ENCODE results near the gene FOXO1. TPM values are rescaled to one million over a fixed set of nuclear protein-coding genes. Genes with fewer than 3 reads are reported as not detected.

The FOXO1 gene
- total RNA-seq, 2 experiments from 2014 or later = 26.9 to 28.1 TPM

DNA sequence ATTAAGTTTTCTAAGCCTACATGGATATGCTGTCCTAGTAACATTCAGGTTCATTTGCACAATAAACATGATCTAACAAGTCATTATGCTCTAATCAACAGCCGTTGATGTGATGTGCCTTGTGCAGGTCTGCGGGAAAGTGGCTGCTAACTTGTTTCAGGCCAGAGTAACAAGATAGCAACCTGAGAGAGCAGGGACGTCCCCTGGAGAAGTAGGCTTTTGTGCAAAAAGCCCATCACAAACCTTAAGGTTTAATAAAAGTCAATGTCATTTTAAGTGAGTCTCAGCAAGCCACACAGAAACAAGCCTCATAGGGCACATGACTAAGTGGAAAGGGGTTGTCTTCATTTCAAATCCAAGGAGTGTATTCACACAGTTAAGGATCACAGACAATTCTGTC, 17.6 kb downstream of the FOXO1 start:
- ChIA-PET CTCF (no interaction called here), POLR2A (no interaction called here)

DNA sequence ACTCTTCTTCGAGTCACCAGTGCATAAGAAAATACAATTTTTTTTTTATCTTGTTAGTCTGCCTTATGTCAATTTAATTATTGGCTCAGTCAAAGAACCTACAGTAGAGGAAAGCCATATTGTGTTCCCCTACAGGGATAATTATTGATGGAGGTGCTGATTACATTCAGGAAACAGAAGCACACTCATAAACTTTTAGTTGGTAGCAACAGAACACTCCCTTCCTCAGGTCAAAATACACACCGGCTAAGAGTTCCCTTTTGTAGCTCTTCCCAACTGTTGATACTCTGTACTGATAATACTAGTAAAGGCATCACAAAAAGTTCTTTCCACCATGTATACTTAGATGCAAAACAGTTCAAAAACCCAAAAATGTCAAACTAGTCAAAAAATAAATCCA, 18.4 kb downstream of the FOXO1 start:
- POLR2A ChIA-PET = interaction anchor here (0.6 to 1.0 kb wide), 3 partner anchors 18 to 393 kb away, joined by 4 read pairs; no protein-coding TSS in a partner anchor
- CTCF ChIA-PET = no interaction called here

DNA sequence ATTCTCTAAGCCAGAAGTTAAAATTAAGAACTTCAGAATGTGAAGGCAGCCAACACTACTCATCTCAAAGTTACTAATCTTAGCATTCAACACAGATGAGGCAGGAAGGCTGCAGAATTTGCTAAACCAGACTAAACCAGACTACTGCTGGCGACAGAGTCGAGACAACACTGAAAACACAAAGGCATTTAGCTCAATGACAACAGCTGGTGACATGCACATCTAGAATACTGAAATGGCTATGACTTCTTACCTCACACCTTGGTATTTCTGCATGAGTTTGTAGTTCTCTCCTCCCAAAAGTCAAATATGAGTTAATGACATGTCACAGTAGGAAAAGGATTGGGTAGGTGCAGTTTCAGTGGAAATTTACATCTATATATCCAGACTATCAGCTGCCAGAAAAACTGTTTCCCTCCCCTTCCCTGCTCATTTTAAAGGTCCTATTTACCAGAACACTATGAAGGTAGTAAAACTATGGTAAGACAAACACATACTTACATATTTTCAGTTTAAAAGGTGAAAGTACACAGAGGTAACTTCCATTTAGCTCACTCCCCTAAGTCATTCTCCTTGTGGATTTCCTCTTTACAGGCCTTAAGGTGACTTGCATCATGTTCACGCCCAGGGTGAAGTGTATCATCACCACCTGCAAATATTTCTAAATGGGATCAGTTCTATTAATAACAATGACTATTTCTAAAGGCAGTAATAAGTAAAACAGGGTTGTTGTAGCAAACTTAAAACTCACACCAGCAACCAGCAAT, 21.4 kb downstream of the FOXO1 start:
- CTCF ChIA-PET = no interaction called here
- POLR2A ChIA-PET = no interaction called here

DNA sequence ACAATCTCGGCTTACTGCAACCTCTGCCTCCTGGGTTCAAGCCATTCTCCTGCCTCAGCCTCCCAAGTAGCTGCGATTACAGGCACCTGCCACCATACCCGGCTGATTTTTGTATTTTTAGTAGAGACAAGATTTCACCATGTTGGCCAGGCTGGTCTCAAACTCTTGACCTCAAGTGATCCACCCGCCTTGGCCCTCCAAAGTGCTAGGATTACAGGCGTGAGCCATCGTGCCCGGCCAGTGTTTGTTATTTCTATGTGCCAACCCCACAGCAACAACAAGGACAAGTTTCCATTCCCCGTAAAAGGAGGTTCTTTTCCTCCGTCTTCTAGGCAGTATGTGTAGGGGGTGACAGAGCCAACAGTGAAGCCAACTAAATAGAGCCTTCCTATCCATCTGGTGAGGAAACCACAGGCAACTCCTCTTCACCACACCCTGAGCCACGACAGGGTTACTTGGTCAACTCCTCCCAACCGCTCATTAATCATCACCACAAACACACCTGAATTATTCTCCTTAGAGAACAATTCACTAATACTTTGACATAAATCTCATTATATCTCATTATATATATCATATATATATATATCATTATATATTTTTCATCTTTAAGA, 25.5 kb downstream of the FOXO1 start:
- CTCF ChIA-PET = interaction anchor here (1.4 kb wide), 1 partner anchor 27 kb away, joined by 4 read pairs; no protein-coding TSS in a partner anchor
- POLR2A ChIA-PET = no interaction called here

DNA sequence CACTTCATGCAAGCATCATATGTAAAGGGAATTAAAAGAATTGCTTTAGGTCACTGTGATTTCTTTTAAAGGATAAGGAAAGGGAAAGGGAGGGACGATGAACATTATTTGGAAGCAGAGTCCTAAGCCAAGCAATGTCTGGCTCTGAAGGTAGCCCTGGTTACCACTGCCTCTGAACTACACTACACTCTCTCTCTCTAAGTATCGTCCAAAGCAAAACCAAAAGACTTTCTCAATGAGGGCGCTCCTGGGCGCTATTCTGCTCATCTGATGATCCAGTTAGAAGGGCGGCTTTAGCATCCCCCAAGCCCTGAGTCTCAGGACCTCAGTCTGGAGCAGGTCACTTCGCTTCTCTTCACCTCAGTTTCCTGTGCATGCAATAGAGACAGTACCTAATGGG, 26.2 kb downstream of the FOXO1 start:
- CTCF ChIA-PET = interaction anchor here (1.4 kb wide), 1 partner anchor 28 kb away, joined by 4 read pairs; no protein-coding TSS in a partner anchor
- POLR2A ChIA-PET = no interaction called here

DNA sequence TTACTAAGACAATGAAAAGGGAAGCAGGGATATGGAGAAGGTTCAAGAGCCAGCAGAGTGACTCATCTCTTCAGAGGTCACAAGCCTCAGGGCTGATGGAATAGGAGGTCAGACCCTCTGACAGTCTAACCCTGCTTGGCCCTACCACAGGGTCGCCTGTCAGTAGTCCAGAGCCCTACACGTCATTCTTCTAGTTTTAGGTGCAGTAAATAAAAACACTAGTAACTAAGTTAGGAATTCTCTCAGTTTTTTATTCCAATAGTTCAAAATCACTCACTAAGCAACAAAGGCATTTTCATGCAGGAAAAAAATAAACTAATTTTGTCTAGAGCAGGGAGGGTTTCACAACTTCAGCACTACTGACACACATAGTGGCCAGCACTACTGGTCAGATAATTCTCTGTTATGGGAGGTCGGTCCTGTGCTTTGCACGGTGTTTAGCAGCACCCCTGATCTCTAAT, 27.2 kb downstream of the FOXO1 start:
- ChIA-PET CTCF (interaction anchor here (1.4 kb wide), 1 partner anchor 29 kb away, joined by 4 read pairs; no protein-coding TSS in a partner anchor), POLR2A (no interaction called here)

DNA sequence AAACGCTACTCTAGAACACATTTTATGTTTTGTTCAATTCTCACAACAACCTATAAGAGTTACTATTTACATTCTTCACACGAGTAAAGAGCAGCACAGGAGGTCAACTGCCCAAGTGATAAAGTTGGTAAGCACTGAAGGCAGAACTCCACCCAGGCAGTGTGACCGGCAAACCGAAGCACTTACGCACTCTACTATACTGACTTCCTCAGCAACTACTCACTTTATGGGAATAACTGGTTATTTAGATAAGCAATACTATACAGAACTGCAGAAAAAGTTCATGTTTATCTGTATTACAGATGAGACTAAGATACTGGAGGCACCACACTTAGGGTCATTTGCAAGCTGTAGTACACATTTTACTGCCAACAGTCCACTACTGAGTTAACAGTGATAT, 28.8 kb downstream of the FOXO1 start:
- POLR2A ChIA-PET = no interaction called here
- CTCF ChIA-PET = interaction anchor here (0.7 kb wide), 1 partner anchor 437 kb away, joined by 3 read pairs; no protein-coding TSS in a partner anchor

DNA sequence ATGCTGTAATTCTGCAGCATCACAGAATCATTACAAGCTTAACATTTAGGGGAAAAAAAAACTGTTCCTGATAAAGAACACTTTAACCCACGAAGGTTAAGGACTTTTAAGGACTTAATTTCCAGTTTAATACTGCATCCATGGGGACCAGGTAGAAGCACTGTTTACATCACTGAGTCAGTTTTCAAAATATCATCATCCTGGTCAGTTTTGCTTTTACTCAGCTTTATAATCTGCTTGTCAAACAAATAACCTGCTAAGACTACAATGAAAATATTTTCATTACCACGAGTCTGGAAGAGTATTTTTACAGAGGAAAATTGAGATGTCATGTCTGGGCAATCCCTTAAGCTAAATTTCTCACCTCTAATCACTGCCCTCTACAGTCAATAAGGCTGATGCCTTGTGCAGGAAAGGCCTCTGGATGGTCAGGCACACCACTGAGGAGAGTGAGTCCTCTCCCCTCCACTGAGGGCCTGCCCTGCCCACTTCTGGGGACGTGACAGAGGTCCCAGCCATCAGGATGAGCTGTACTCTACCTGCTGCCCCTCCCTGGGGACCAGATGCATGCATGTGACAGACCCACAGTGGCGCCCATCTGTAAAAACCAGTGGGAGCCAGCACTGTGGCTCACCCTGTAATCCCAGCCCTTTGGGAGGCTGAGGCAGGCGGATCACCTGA, 31.0 kb downstream of the FOXO1 start:
- ChIA-PET POLR2A (interaction anchor here (0.9 kb wide), 1 partner anchor 27 kb away, joined by 3 read pairs; no protein-coding TSS in a partner anchor), CTCF (interaction anchor here (0.6 kb wide), 1 partner anchor 89 kb away, joined by 5 read pairs; no protein-coding TSS in a partner anchor)

DNA sequence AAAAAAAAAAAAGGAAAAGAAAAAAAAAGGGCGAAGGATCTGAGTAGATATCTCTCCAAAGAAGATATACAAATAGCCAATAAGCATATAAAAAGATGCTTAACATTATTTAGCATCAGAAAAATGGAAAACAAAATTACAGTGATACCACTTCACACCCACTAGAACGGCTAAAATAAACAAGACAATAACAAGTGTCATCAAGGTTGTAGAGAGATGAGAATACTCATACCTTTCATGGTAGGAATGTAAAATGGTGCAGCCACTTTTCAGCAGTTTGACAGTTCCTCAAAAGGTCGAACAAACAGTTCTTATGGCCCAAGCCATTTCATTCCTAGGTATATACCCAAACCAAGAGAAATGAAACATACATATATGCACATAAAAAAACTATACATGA, 33.5 kb downstream of the FOXO1 start:
- CTCF ChIA-PET = no interaction called here
- POLR2A ChIA-PET = interaction anchor here (0.7 kb wide), 1 partner anchor 401 kb away, joined by 3 read pairs; no protein-coding TSS in a partner anchor

DNA sequence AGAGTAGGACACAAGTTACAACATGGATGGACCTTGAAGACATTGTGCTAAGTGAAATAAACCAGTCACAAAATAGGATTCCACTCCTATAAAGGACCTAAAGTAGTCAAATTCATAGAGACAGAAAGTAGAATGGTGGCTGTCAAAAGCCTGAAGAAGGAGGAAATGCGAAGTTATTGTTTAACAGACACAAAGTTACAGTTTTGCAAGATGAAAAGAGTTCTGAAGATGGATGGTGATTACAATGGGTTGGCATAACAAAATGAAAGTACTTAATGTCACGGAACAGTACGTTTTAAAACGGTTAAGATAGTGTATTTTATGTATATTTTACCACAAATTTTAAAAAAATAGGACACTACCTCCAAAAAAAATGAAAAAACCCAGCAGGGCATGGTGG, 34.8 kb downstream of the FOXO1 start:
- ChIA-PET CTCF (no interaction called here), POLR2A (no interaction called here)

DNA sequence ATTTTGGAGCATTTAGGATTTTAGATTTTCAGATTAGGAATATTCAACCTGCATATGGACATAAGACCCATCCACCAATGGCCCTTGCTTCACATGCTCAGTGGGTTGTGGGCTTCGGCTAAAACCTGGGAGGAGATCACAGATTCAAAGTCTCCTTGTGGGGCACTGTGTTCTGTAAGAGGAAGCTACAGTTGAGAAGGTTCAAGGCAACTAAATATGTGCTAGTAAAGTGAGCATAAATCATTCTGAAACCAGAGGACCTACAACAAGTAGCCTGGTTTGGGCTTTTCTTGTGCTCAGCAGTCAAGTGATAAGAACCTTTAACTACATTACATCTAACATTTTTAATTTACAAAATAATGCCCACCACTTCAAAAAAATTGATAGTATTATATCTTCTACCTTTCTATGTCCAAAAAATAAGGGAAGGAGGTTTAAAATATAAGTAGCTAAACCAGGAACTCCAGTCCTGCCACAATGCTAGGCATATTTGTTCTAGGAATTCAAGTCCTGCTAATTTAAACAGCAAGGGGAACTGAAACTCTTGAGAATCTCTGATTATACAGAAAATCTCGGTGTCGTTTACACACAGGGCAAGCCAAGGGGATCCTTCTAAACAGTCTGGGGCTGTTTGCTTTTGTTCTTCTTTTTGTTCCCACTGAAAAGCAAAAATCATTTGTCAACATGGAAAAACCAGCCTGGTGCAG, 36.6 kb downstream of the FOXO1 start:
- CTCF ChIA-PET = no interaction called here
- POLR2A ChIA-PET = no interaction called here

DNA sequence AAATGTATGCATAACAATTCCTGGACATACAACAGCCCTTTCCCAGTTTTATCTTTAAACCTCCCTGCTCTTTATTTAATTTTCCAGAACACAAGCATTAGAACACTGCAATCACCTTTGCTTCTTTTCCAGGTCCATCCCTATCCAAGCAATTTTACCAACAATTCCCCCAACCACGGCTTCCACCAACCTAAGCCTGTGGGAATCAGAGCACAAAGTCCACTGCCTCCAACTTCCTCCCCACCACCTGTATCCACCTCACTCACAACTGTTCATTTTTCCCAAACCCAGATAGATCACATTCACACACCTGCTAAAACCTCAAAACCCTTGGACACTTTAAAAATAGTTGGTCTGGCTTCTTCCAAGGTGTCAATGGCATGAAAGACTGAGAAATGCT, 39.5 kb downstream of the FOXO1 start:
- POLR2A ChIA-PET = no interaction called here
- CTCF ChIA-PET = no interaction called here

DNA sequence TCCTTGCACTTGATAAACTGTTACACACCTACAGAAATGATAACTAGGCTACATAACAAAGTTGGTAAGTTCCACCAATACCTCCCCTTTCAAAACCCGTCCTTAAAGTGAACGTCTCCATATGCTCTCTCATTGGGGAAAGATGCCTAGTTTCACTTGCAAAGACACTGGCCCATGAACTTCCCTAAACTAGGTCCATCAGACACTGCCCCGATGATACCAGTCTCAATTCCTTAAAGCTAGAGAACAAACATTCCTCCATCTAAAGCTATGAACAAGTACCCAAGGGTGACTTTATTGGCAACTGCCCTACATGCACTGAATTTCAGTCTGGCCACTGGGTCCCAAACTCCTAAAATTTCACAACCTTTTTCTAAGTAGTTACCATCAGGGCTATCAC, 39.9 kb downstream of the FOXO1 start:
- ChIA-PET POLR2A (no interaction called here), CTCF (no interaction called here)

DNA sequence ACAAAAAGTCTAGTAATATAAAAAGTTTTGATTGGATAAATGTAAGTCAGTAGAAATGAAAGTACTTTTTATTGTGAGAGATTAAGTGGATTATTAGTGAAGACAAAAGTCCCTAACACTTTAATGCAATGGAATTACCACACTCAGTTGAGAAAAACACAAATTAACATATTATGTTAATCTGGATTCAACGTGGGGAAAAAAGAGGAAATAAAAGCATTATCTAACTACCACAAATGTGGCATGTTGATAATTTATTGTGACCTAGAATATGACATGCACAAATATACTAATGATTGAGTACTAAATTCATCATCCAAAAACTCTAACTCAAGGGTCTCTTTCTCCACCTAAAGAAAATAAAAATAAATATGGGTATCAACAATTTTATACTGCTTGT, 41.5 kb downstream of the FOXO1 start:
- ChIA-PET POLR2A (no interaction called here), CTCF (no interaction called here)

DNA sequence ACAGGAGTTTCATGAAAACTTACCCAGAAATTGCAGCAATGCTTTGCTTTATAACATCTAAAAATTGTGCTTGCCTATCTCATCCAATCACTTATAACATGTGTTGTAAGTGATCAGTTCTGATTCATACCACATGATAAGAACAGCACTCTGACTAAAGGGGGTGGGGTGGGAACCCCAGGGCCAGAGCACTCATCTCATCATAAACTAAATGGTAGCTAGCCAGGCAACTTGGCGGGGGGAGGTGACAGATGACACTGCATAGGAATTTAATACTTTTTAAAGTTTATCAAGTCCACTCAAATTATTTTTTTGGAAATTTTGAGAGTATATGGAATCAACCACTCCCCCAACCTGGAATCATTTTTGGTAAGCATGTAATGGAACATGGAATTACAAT, 42.1 kb downstream of the FOXO1 start:
- POLR2A ChIA-PET = no interaction called here
- CTCF ChIA-PET = no interaction called here

DNA sequence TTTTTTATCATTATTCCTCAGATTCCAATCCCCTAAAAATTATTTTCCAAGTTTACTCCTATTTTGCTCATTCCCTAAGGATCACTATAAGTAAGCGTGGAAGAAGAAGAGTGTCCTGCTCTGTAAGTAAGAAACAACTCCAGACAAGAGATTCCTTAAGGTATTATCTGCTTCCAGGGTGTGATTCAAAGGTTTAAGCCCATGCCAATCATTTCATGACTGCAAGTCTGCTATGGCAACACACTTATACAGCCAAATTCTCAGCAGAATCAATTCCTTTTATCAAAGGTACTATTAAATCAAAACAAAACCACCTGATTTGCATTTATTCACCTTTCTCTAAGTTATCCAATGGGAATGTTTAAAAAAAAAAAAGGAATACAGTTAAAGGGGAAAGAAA, 43.7 kb downstream of the FOXO1 start:
- CTCF ChIA-PET = no interaction called here

DNA sequence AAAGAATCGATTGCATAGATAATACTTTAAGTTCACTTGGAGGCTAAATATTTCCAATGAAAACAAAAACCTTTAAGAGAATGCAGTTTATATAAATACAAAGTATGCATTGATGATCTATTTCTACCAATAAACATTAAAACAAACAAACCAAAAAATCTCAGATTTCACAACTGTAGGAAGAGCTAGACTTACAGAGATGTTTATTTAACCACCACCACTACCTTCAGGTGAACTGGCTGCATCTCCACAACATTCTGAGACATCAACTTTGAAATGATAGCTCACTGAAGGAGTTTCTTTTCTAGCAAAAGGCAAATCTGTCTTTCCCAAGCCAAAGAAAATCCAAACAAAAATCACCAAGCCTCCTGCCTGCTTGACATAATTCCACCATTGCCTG, 44.2 kb downstream of the FOXO1 start:
- ChIA-PET POLR2A (no interaction called here), CTCF (no interaction called here)

More for the DNA sequence above, 43.7 kb downstream of the FOXO1 start:
- POLR2A ChIA-PET = no interaction called here

DNA sequence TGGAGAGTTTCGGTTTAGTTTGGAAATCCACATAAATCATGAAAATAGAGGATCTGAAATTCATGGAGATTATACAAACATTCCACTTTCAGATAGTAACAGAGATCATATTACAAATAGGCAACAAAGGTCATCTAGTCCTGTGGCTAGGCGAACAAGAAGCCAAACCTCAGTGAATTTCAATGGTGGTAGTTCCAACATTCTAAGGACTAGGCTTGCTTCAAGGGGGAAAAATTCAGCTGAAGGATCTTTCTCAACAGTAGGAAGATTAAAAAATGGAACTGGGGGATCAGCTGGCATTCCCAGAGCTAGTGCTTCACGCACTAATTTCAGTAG, 47.0 kb downstream of the FOXO1 start:
- POLR2A ChIA-PET = interaction anchor here (0.6 kb wide), 1 partner anchor 43 kb away, joined by 3 read pairs; no protein-coding TSS in a partner anchor
- CTCF ChIA-PET = no interaction called here

DNA sequence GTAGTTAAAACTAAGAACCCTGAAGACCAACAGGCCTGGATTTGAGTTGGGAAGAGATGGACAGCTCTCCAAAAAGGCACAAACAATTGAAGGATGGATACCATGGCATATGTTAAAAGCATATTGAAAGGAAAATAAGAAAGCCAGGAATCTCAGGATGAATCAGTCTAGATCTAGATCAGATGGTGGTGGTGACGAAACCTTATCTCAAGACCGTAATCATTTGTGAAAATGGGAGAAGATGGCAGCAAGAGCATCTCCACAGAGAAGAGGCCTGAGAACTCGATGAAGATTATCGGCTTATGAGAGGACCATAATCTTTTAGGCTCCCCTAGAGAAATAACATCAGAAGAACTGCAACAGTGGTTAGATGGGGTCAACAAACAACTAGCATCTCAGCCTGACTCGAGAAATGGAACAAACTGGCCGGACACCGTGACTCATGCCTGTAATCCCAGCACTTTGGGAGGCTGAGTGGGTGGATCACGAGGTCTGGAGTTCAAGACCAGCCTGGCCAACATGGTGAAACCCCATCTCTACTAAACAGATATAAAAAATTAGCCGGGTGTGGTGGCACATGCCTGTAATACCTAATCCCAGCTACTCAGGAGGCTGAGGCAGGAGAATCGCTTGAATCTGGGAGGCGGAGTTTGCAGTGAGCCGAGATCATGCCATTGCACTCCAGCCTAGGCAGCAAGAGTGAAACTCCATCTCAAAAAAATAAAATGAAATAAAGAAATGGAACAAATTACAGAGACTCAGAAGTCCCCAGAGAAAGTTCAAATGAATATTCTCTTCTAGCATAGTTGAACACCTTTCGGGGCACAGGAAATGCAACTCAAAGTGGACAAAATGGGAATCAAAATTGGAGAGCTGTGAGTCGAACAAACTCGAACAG, 47.6 kb downstream of the FOXO1 start:
- ChIA-PET POLR2A (interaction anchor here (0.6 kb wide), 1 partner anchor 44 kb away, joined by 3 read pairs; no protein-coding TSS in a partner anchor), CTCF (no interaction called here)

All from activated CD8-positive, alpha-beta memory T cell treated with anti-CD3 and anti-CD28 coated beads for 36 hours (primary cell).